ENCODE results near the gene APOBEC2.

The APOBEC2 gene

DNA sequence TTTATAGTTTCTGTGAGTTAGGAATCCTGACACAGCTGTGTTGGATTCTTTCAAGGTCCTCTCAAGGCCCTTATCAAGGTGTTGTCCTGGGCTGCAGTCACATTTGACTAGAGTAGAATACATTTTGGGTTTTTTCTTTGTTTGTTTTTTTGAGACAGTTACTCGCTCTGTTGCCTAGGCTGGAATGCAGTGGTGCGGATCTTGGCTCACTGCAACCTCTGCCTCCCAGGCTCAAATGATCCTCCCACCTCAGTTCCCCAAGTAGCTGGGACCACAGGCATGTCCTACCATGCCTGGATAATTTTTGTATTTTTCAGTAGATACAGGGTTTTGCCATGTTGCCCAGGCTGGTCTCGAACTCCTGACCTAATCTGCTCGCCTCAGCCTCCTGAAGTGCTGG lies 35.4 kb downstream of the APOBEC2 start:
- no peak for DNase-seq (ENCODE audit: low spot score)

DNA sequence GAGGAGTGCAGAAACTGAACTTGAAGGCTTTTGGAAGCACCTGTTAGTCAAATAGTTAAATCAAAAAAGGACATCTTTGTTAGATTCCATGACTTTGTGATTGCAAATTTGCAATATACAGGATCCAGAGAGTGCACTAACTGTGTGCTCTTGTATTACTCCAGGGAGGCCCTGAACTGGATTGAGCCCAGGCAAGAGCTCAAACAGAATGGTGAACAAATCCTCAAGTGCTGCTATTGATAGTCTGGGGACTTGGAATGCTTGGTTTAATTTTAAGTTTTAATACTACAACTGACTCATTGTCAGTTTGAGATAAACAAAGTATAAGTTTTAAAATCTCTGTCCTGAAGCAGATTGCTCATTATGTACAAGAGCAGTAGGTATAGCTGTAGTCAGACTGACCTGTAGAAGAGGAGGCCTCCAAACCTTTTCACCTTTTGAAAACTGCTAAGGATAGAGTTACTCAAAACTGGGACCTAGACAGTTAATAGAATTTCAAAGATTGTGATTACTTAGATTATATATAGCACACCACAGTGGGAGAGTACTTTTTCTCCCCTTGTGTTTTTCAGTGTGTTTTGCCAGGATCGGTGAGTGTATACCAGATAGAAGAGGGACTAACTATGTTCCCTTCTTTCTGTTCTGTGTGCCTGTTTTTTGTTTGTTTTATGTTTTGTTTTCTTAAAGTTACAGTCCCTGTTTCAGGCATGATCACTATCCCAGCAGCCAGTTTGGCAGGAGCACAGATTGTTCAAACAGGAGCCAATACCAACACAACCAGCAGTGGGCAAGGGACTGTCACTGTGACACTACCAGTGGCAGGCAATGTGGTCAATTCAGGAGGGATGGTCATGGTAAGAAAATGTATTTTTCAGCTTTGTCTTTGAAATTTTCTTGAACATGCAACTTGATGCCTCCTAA lies 38.1 kb downstream of the APOBEC2 start:
- no peak for DNase-seq (ENCODE audit: low spot score)

DNA sequence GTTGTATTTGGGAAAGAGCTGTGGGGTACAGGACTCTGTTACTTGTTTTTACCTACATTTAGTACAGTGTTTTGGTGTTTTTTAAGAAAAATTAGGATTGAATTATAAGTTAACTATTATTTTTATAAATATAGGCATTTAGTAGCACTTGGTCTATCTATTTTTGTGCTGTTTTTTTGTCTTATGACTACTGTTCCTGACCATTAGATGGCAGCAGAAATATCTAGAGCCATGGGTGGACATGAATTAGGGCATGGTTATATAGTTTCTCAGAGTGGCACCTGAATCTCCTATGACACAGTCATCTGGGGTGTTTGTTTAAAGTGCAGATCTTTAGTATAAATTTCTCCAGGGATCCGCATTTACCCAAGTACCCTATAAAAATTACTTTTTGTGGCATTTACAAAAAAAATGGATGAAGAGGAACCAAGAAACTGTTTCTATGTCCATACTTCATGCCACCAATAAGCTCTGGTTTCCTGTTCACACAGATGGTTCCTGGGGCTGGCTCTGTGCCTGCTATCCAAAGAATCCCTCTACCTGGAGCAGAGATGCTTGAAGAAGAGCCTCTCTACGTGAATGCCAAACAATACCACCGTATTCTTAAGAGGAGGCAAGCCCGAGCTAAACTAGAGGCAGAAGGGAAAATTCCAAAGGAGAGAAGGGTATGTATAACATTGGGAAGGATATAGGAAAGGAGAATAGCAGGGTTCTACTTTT lies 39.6 kb downstream of the APOBEC2 start:
- no peak for DNase-seq (ENCODE audit: low spot score)

DNA sequence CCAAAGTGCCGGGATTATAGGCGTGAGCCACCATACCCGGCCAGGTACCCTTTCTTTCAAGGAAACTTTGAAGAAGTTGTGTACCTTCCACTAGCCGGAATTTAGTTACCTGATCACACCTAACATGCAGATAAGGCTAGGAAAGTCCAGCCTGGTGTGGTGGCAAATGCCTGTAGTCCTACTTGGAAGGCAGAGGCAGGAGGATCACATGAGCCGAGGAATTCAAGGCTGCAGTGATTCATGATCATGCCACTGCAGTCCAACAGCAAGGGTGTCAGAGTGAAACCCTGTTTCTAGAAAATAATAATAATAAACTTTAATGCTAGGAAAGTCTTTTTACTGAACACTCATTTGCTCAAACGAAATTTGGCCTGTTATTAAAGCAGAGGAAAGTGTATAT lies 40.7 kb downstream of the APOBEC2 start:
- no peak for DNase-seq (ENCODE audit: low spot score)

DNA sequence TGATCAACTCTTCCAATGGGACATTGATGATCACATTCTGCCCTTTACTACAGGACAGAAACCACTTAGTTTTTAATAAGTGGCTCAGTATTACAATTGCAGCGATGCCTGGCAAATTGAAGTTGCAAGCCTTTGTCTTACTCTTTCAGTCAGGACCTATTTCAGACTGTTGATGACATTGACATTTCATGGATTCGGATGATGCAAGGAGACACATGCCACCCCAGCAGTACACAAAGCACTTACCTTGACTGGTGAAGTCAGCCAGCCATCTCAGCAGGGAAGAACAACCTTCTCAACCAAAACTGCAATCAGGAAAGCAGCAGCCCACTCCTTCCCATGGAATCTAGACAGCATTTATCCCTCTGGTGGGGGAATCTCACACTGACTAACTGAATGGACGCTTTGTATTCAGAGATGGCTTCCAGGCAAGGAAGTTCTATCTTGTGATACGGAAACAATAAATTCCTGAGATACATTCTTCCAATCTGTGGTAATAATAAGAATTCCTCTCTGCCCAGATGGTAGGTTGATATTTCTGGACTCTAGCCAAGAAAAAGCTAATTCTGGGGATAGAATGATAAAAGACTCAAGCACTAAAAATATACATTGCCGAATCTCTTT lies 44.6 kb downstream of the APOBEC2 start:
- no peak for DNase-seq (ENCODE audit: low spot score)

DNA sequence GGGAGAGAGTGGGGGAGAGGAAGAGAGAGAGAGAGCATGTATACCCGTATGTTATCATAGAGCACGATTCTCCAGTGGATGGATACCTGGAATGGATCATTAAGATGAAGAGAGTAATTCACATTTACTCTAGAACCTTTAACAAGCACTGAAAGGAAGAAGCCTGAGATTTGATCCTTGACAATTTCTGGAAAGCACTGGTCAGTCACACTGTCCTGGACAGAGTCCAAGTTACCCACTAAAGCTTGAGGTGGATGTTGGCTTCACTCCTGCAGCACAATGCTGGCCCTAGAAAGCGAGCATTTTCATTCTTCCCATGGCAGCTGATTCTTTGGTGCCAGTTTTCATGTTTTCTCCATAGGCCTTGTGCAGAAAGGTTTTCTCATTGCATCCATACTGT lies 45.4 kb downstream of the APOBEC2 start:
- DNase-seq (ENCODE audit: low spot score) = no peak

DNA sequence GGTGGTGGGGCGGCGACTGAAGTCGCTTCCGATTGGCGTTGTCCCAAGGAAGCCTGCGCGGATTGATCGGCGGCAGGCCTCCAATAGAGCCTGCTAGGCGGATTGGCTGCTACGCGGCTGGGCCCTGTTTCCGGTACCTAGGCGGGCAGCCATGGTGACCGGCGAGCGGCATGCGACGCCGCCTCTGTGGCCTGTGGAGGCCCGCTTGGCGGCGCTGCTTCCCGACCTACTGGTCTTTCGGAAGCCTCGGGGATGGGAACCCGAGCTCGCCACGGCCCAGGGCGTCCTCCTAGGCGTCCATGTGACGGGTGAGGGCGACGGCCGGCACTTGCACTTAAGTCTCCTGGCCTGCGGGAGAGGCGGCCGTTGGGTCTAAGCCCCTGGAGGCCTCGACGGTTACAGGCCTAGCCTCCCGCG lies 47.9 kb downstream of the APOBEC2 start:
- DNase-seq (ENCODE audit: low spot score) = no peak

DNA sequence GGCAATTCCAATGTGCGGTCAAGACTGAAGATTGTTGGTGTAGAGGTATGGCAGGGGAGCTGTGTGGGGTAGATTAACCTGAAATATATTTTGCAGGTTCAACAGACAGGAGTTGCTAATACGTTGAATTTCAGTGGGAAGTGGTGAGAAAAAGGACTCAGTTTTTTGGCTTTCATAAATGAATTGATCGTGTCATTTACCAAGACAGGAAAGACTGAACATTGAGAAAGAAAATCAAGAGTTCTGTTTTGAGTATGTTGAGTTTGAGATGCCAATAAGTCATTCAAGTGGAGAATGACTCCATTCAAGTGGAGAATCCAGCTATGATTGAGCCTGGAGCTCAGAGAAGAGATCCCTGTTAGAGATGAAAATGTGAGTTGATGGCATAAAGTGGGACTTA lies 50.8 kb downstream of the APOBEC2 start:
- DNase-seq (ENCODE audit: low spot score) = no peak

DNA sequence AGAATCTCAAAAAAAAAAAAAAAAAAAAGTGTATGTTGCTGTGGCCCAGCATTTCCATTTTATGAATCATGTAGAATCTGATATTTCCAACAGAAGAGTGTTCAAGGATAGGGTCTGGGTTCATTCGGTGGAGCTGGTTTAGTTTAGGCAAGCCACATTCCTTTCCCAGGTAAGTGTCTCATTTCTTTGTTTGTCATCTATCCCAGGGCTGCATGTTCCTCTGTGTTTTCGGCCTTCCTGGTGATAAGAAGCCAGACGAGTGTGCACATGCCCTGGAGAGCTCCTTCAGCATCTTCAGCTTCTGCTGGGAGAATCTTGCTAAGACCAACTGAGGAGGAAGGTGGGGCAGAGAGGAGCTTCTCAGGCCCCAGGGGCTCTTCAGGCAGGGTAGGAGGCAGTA lies 58.0 kb downstream of the APOBEC2 start:
- DNase-seq (ENCODE audit: low spot score) = no peak

All from left forelimb (tissue), 1 donor.